Measurements from ENCODE around the gene CLIP2. TPM values are rescaled to one million over a fixed set of nuclear protein-coding genes. Genes with fewer than 3 reads are reported as not detected.
A peak's percentile ranks its signal among the peaks of the same experiment; 100 is the strongest.
"Not testable (repeated sequence)": the region's sequence is repeated elsewhere in the genome, so short reads cannot be mapped to it uniquely, and the experiment has no call there.

The CLIP2 gene
- total RNA-seq, 1 donor from 2014 or later = 7.4 TPM

DNA sequence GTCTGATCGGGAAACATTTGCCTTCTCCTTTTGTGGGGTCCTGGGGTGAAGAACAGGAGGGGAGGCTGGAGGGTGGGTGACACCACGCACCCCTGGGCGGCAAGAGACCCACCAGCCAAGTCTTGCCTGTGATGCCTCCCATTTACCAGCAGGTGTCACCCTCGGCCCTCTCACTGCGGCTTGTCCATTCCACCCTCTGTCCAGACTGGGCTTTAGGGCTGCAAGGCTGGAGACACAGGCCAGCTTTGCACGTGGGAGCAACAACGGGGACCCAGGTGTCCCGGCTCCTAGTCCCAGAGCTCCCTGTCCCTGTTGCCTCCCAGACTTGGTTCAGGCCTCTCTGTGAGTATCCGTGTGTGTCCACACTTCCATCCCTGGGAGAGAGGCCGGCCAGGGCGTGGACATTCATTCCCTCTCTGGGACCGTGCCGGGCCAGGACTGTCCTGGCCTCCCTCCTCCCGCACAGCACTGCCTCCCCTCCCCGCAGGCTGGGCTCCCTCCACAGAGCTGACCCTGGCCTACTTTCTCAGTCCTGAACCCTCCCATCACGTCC is 128.3 kb downstream of the CLIP2 start:
- intact Hi-C loops (cut with micrococcal nuclease) = no loop called here
- H3K9me3 ChIP-seq (replicated peaks) = no peaks in the 10 kb centered on the region
- DNase-seq = peak; percentile 58
- no peak overlapping the region for H3K4me3 ChIP-seq
- peaks cover 4% of the 10 kb centered on the region for H3K27me3 ChIP-seq (ENCODE audit: low read depth)
- H3K27ac ChIP-seq (replicated peaks) = no peak overlapping the region
- TF ChIP-seq CTCF (IDR thresholded peaks at IDR 0.05; ENCODE audit: borderline replicate concordance) = peak; percentile 98
- no peaks in the 10 kb centered on the region for H3K36me3 ChIP-seq
- peaks cover 6% of the 10 kb centered on the region for H3K4me1 ChIP-seq

- Histone ChIP-seq H3K27ac (replicated peaks) (no peak overlapping the region), H3K9me3 (replicated peaks) (no peaks in the 10 kb centered on the region), H3K27me3 (ENCODE audit: low read depth) (peaks cover 4% of the 10 kb centered on the region), H3K4me1 (peaks cover 6% of the 10 kb centered on the region), H3K36me3 (no peaks in the 10 kb centered on the region), H3K4me3 (no peak overlapping the region)
- DNase-seq = no peak
- intact Hi-C loops (cut with micrococcal nuclease) = no loop called here
- no peak for TF ChIP-seq CTCF (IDR thresholded peaks at IDR 0.05; ENCODE audit: borderline replicate concordance)
Measured at GRCh38 chr7:74418076-74418475, 128.9 kb downstream of the CLIP2 start.

GRCh38 chr7:74418538-74418937 is 129.3 kb downstream of the CLIP2 start:
- H3K4me3 ChIP-seq = no peak overlapping the region
- H3K9me3 ChIP-seq (replicated peaks) = no peaks in the 10 kb centered on the region
- H3K36me3 ChIP-seq = no peaks in the 10 kb centered on the region
- TF ChIP-seq CTCF (IDR thresholded peaks at IDR 0.05; ENCODE audit: borderline replicate concordance) = no peak
- no peak for DNase-seq
- peaks cover 4% of the 10 kb centered on the region for H3K27me3 ChIP-seq (ENCODE audit: low read depth)
- no peak overlapping the region for H3K27ac ChIP-seq (replicated peaks)
- intact Hi-C loops (cut with micrococcal nuclease) = no loop called here
- peaks cover 6% of the 10 kb centered on the region for H3K4me1 ChIP-seq

DNA sequence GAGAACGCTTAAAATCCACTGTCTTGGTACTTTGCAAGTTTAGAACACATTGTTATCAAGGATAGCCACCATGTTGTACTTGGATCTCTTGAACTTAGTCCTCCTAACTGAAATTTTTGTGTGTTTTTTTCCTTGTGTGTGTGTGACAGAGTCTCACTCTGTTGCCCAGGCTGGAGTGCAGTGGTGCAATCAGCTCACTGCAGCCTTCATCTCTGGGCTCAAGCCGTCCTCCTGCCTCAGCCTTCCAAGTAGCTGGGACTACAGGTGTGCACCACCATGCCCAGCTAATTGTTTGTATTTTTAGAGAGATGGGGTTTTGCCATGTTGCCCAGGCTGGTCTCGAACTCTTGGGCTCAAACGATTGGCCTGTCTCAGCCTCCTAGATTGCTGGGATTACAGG is 130.0 kb downstream of the CLIP2 start:
- H3K4me1 ChIP-seq; H3K9me3 ChIP-seq (replicated peaks); H3K36me3 ChIP-seq; H3K27me3 ChIP-seq (ENCODE audit: low read depth); DNase-seq; H3K27ac ChIP-seq (replicated peaks); intact Hi-C loops (cut with micrococcal nuclease); H3K4me3 ChIP-seq: not testable (repeated sequence)

DNA sequence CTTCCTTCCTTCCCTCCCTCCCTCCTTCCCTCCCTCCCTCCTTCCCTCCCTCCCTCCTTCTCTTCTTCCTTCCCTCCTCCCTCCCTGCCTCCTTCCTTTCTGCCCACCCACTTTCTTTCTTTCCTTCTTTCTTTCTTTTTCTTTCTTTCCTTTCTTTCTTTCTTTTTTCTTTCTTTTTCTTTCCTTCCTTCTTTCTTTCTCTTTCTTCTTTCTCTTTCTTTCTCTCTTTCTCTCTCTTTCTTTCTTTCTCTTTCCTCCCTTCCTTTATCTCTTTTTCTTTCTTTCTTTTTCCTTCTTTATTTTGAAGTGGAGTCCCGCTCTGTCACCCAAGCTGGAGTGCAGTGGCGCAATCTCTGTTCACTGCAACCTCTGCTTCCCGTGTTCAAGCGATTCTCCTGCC is 130.8 kb downstream of the CLIP2 start:
- no peaks in the 10 kb centered on the region for H3K9me3 ChIP-seq (replicated peaks)
- no peak overlapping the region for H3K4me3 ChIP-seq
- no peak for DNase-seq
- peaks cover 4% of the 10 kb centered on the region for H3K27me3 ChIP-seq (ENCODE audit: low read depth)
- H3K36me3 ChIP-seq = no peaks in the 10 kb centered on the region
- H3K27ac ChIP-seq (replicated peaks) = no peak overlapping the region
- no peak for TF ChIP-seq CTCF (IDR thresholded peaks at IDR 0.05; ENCODE audit: borderline replicate concordance)
- intact Hi-C loops (cut with micrococcal nuclease) = no loop called here
- peaks cover 6% of the 10 kb centered on the region for H3K4me1 ChIP-seq

- no peak overlapping the region for H3K27ac ChIP-seq (replicated peaks)
- H3K27me3 ChIP-seq (ENCODE audit: low read depth) = no peaks in the 10 kb centered on the region
- TF ChIP-seq CTCF (IDR thresholded peaks at IDR 0.05; ENCODE audit: borderline replicate concordance) = no peak
- H3K9me3 ChIP-seq (replicated peaks) = no peaks in the 10 kb centered on the region
- no peak for DNase-seq
- H3K36me3 ChIP-seq = no peaks in the 10 kb centered on the region
- intact Hi-C loops (cut with micrococcal nuclease) = no loop called here
- no peak overlapping the region for H3K4me3 ChIP-seq
- no peaks in the 10 kb centered on the region for H3K4me1 ChIP-seq
Measured at GRCh38 chr7:74424291-74424880, 135.2 kb downstream of the CLIP2 start.
